Measurements from ENCODE around the gene AQP7. TPM values are rescaled to one million over a fixed set of nuclear protein-coding genes. Genes with fewer than 3 reads are reported as not detected.

AQP7 gene
- total and polyA plus RNA-seq, 9 of the 15 experiments (the other 6 are each of a cell fraction or from before 2014, with no cell fraction given): 0.04 to 0.53 (median 0.07) TPM; not detected in 4

- peaks cover 26% of the 10 kb centered on the region for H3K9me3 ChIP-seq (replicated peaks; ENCODE audit: control insufficient read depth, insufficient read depth, low read depth, low read length)
- H3K4me1 ChIP-seq (replicated peaks in 1 of 2; ENCODE audit: control insufficient read depth in 2 of 2, insufficient read depth in 2 of 2, low read length in 2 of 2): no peaks in the 10 kb centered on the region; a peak in 2 of 5 replicates
- no TSS peak for BruUV-seq (replicated peaks)
- peaks cover 77% of the 10 kb centered on the region for H3K36me3 ChIP-seq (ENCODE audit: control insufficient read depth, insufficient read depth, low read length)
- 59% methylated on average over 3 of the region's 3 CpGs for WGBS (ENCODE audit: insufficient coverage, low coverage, missing lambda C conversion rate)
- ATAC-seq: peak; percentile 58
- H4K20me1 ChIP-seq (replicated peaks; ENCODE audit: control insufficient read depth, insufficient read depth, low read length): no peaks in the 10 kb centered on the region
- H3K4me2 ChIP-seq (ENCODE audit: insufficient read depth, low read length): no peak overlapping the region
- peak in 1 of 4 experiments; percentile 46 for DNase-seq (ENCODE audit: extremely low read depth in 1 of 4, low spot score in 3 of 4)
- in situ Hi-C loops (cut with MboI): no loop called here
- H3K9ac ChIP-seq (ENCODE audit: insufficient read depth in 1 of 2, low read depth in 2 of 2, low read length in 2 of 2): no peak overlapping the region
- H3K4me3 ChIP-seq: no peak overlapping the region
- ChIA-PET POLR2A (no interaction called here), CTCF (ENCODE audit: low intra/inter-chr PET ratio) (no interaction called here)
- no peaks in the 10 kb centered on the region for H3K27me3 ChIP-seq (ENCODE audit: control insufficient read depth in 2 of 2, insufficient read depth in 2 of 2, low read length in 2 of 2)
- no peak for FAIRE-seq
- H3K9me1 ChIP-seq (ENCODE audit: control insufficient read depth, insufficient read depth, low read length): no peaks in the 10 kb centered on the region
- no peak overlapping the region; the same call in 2 of the 3 replicates for H3K27ac ChIP-seq (ENCODE audit: extremely low read depth, low read depth, low read length)
- intact Hi-C loops (cut with micrococcal nuclease): no loop called here
- no peaks in the 10 kb centered on the region for H3K79me2 ChIP-seq (ENCODE audit: control insufficient read depth, insufficient read depth, low read length)
- no peak overlapping the region for H2AFZ ChIP-seq (ENCODE audit: low read depth, low read length)
- TF ChIP-seq CCNT2 (IDR thresholded peaks at IDR 0.05; ENCODE audit: borderline replicate concordance, extremely low read depth, insufficient read length, low read depth, low read length) (no peak), ZNF407 (IDR thresholded peaks at IDR 0.05; ENCODE audit: low read depth) (no peak), BHLHE40 (IDR thresholded peaks at IDR 0.05; ENCODE audit: low read length) (0 out of 2 replicates have a peak, but pooled peaks have one; percentile 29), MTA2 (IDR thresholded peaks at IDR 0.05; ENCODE audit: low read depth) (peak; percentile 44; the same call in 1 of the 2 replicates), TEAD4 (IDR thresholded peaks at IDR 0.05; ENCODE audit: low read length) (peak; percentile 60), TEAD4 (CRISPR knock-in tag; IDR thresholded peaks at IDR 0.05; ENCODE audit: borderline replicate concordance) (no peak), CBFA2T3 (IDR thresholded peaks at IDR 0.05) (peak; percentile 77), ZNF431 (CRISPR knock-in tag; IDR thresholded peaks at IDR 0.05) (no peak), NCOR1 (IDR thresholded peaks at IDR 0.05) (peak; percentile 40; the same call in 1 of the 2 replicates), PRDM10 (IDR thresholded peaks at IDR 0.05; ENCODE audit: partially characterized antibody) (peak; percentile 53), DPF2 (IDR thresholded peaks at IDR 0.05) (peak; percentile 45), TRIM28 (IDR thresholded peaks at IDR 0.05) (peak; percentile 53; the same call in 1 of the 2 replicates)
Measured at GRCh38 chr9:33341182-33341581, 61.2 kb downstream of the AQP7 start.
